ENCODE data around the gene PRMT1. TPM values are rescaled to one million over a fixed set of nuclear protein-coding genes. Genes with fewer than 3 reads are reported as not detected.

PRMT1 gene
- total and polyA plus RNA-seq, 9 of the 15 experiments (the other 6 are each of a cell fraction or from before 2014, with no cell fraction given): 13.3 to 464 (median 326) TPM

DNA sequence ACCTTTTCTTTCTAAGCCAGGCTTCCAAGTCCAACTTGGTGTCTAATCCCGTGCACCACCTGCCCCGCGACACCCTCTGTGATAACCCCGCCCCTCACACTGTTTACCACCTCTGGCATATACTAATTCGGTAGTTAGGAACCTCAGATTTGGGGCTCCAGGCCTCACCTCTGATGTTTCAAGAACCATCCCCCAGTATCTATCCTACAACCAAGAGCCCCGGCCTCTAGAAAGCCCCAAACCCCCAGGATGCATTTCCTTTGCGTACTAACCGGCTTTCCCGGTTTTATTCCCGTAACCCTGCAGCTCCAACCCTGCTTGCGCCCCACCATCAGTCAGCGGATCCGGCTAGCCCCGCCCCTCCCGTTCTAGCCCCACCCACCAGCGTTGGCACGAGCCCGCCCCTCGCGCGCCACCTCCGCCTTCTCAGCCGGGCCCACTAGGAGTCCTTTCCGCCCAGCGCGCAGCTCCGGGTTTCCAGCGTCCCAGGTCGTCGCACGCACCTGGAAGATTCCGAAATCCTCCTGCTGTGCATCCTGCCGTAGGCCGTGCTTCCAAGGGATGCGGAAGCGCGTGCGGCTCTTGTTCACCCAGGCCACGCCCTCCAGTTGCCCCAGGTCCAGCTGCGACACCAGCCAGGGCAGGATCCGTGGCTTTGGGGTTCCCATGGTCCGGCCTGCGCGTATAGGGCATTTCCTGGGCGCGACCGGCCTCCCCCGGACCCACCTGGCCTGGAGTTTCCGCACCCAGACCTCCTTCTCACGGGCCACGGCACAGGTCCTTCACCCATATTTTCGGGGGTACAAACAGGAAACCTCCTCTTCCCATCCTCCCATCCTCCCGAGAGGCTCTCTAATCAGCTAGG is 12.7 kb upstream of the PRMT1 start (continued):
- no peak for TF ChIP-seq ZNF830 (CRISPR knock-in tag; IDR thresholded peaks at IDR 0.05)
- no peak for TF ChIP-seq DPF2 (IDR thresholded peaks at IDR 0.05)
- TF ChIP-seq ZC3H8 (IDR thresholded peaks at IDR 0.05): no peak
- TF ChIP-seq BRD4 (IDR thresholded peaks at IDR 0.05): no peak
- TF ChIP-seq, protein P1, sequence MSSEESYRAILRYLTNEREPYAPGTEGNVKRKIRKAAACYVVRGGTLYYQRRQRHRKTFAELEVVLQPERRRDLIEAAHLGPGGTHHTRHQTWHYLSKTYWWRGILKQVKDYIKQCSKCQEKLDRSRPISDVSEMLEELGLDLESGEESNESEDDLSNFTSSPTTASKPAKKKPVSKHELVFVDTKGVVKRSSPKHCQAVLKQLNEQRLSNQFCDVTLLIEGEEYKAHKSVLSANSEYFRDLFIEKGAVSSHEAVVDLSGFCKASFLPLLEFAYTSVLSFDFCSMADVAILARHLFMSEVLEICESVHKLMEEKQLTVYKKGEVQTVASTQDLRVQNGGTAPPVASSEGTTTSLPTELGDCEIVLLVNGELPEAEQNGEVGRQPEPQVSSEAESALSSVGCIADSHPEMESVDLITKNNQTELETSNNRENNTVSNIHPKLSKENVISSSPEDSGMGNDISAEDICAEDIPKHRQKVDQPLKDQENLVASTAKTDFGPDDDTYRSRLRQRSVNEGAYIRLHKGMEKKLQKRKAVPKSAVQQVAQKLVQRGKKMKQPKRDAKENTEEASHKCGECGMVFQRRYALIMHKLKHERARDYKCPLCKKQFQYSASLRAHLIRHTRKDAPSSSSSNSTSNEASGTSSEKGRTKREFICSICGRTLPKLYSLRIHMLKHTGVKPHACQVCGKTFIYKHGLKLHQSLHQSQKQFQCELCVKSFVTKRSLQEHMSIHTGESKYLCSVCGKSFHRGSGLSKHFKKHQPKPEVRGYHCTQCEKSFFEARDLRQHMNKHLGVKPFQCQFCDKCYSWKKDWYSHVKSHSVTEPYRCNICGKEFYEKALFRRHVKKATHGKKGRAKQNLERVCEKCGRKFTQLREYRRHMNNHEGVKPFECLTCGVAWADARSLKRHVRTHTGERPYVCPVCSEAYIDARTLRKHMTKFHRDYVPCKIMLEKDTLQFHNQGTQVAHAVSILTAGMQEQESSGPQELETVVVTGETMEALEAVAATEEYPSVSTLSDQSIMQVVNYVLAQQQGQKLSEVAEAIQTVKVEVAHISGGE (CRISPR knock-in tag; IDR thresholded peaks at IDR 0.05): peak in 1 of 3 experiments; percentile 81; a peak in 3 of 6 replicates
- TF ChIP-seq NRF1 (conservative IDR thresholded peaks at IDR 0.05 in 1 of 2, IDR thresholded peaks at IDR 0.05 in 1 of 2): peak; percentile 69 to 75
- TF ChIP-seq, protein P2, sequence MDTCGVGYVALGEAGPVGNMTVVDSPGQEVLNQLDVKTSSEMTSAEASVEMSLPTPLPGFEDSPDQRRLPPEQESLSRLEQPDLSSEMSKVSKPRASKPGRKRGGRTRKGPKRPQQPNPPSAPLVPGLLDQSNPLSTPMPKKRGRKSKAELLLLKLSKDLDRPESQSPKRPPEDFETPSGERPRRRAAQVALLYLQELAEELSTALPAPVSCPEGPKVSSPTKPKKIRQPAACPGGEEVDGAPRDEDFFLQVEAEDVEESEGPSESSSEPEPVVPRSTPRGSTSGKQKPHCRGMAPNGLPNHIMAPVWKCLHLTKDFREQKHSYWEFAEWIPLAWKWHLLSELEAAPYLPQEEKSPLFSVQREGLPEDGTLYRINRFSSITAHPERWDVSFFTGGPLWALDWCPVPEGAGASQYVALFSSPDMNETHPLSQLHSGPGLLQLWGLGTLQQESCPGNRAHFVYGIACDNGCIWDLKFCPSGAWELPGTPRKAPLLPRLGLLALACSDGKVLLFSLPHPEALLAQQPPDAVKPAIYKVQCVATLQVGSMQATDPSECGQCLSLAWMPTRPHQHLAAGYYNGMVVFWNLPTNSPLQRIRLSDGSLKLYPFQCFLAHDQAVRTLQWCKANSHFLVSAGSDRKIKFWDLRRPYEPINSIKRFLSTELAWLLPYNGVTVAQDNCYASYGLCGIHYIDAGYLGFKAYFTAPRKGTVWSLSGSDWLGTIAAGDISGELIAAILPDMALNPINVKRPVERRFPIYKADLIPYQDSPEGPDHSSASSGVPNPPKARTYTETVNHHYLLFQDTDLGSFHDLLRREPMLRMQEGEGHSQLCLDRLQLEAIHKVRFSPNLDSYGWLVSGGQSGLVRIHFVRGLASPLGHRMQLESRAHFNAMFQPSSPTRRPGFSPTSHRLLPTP (IDR thresholded peaks at IDR 0.05; ENCODE audit: borderline replicate concordance, extremely low read depth, insufficient read length): no peak
- peak in 1 of 2 experiments; percentile 12; a peak in 1 of 4 replicates for TF ChIP-seq SRF (CRISPR knock-in tag; IDR thresholded peaks at IDR 0.05)
- TF ChIP-seq FOXA1 (IDR thresholded peaks at IDR 0.05; ENCODE audit: borderline replicate concordance): no peak
- TF ChIP-seq KLF1 (tag; IDR thresholded peaks at IDR 0.05): no peak
- no peak for TF ChIP-seq ZNF3 (CRISPR knock-in tag; IDR thresholded peaks at IDR 0.05)
- no peak for TF ChIP-seq NCOR1 (IDR thresholded peaks at IDR 0.05)
- TF ChIP-seq ZNF239 (CRISPR knock-in tag; IDR thresholded peaks at IDR 0.05): no peak
- no peak for TF ChIP-seq EZH2 (IDR thresholded peaks at IDR 0.05; ENCODE audit: borderline replicate concordance, low read depth, low read length)
- TF ChIP-seq ZSCAN32 (CRISPR knock-in tag; IDR thresholded peaks at IDR 0.05): 0 out of 2 replicates have a peak, but pooled peaks have one; percentile 43
- TF ChIP-seq GTF2A2 (tag; IDR thresholded peaks at IDR 0.05): no peak
- TF ChIP-seq, protein P3, sequence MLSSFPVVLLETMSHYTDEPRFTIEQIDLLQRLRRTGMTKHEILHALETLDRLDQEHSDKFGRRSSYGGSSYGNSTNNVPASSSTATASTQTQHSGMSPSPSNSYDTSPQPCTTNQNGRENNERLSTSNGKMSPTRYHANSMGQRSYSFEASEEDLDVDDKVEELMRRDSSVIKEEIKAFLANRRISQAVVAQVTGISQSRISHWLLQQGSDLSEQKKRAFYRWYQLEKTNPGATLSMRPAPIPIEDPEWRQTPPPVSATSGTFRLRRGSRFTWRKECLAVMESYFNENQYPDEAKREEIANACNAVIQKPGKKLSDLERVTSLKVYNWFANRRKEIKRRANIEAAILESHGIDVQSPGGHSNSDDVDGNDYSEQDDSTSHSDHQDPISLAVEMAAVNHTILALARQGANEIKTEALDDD (IDR thresholded peaks at IDR 0.05): no peak
- no peak for TF ChIP-seq DACH1 (IDR thresholded peaks at IDR 0.05; ENCODE audit: partially characterized antibody)
- TF ChIP-seq PTRF (tag; IDR thresholded peaks at IDR 0.05): no peak
